OCI-LY3 (cell line): ENCODE data around the gene HTR7.
"Not testable (repeated sequence)": the region's sequence is repeated elsewhere in the genome, so short reads cannot be mapped to it uniquely, and the experiment has no call there.

Experiments used
- H2AFZ ChIP-seq: fragments of 200-600, 300-600 bp; shearing (Covaris generic); 2 replicates; pipeline ENCODE4 v1.6.0; 2014; ENCODE audit warnings: antibody characterized with exemption, low read depth, low read length
- H3K27ac ChIP-seq: fragments of 200-600, 300-600 bp; sonication (generic); 2 replicates; pipeline ENCODE4 v1.5.1; 2014; ENCODE audit warnings: mild to moderate bottlenecking, low read length, moderate library complexity, mixed read lengths
- H3K27me3 ChIP-seq: fragments of 200-600, 300-600 bp; sonication (generic); 2 replicates; pipeline ENCODE4 v1.6.1; 2014; ENCODE audit warnings: low read depth, low read length, mixed read lengths
- H3K36me3 ChIP-seq: fragments of 200-600, 300-600 bp; sonication (generic); replicated peaks from 2 replicates; pipeline ENCODE3; 2014; ENCODE audit warnings: low read depth, low read length, mixed read lengths
- H3K4me1 ChIP-seq: fragments of 300-600, 200-600 bp; sonication (generic); 2 replicates; pipeline ENCODE4 v1.6.1; 2014; ENCODE audit warnings: low read length, mixed read lengths
- H3K4me2 ChIP-seq: fragments of 200-600, 300-600 bp; sonication (generic); 2 replicates; pipeline ENCODE4 v1.6.1; 2014; ENCODE audit warnings: low read length, mixed read lengths
- H3K4me3 ChIP-seq: fragments of 300-600, 200-600 bp; sonication (generic); 2 replicates; pipeline ENCODE4 v1.5.1; 2014; ENCODE audit warnings: antibody characterized with exemption, mild to moderate bottlenecking, low read length, moderate library complexity
- H3K79me2 ChIP-seq: fragments of 300-600, 200-600 bp; shearing (Covaris generic); 2 replicates; pipeline ENCODE4 v1.6.1; 2014; ENCODE audit warnings: mild to moderate bottlenecking, low read length, mixed read lengths
- H3K9ac ChIP-seq: fragments of 300-600, 200-600 bp; shearing (Covaris generic); 2 replicates; pipeline ENCODE4 v1.6.0; 2014; ENCODE audit warnings: mild to moderate bottlenecking, low read length, moderate library complexity
- H3K9me3 ChIP-seq: fragments of 200-600, 300-600 bp; shearing (Covaris generic); 2 replicates; pipeline ENCODE4 v1.6.1; 2014; ENCODE audit warnings: low read length, mixed read lengths; ENCODE audit not compliant: insufficient read depth
- H4K20me1 ChIP-seq: fragments of 200-600, 300-600 bp; sonication (generic); 2 replicates; pipeline ENCODE4 v1.6.1; 2016; ENCODE audit warnings: low read length, mixed read lengths; ENCODE audit not compliant: insufficient read depth
- CTCF ChIP-seq: fragments of 200-600, 300-600 bp; sonication (generic); IDR thresholded peaks from 2 replicates; pipeline ENCODE4 v1.5.1; 2014; ENCODE audit warnings: antibody characterized with exemption, low read length, low read depth
- EZH2phosphoT487 ChIP-seq: fragments of 200-600 bp; shearing (Covaris generic); IDR thresholded peaks from 2 replicates; pipeline ENCODE4 v1.6.1; 2018; ENCODE audit warnings: antibody characterized with exemption, mixed run types, low read depth

Gene HTR7

GRCh38 chr10:90887555-90887954, 29.7 kb upstream of the HTR7 start:
- no peak overlapping the region for H3K9ac ChIP-seq
- no peak for TF ChIP-seq CTCF
- no peak for TF ChIP-seq EZH2phosphoT487
- H3K4me1 ChIP-seq: no peaks in the 10 kb centered on the region
- no peak overlapping the region for H3K4me3 ChIP-seq
- H3K27me3 ChIP-seq: no peaks in the 10 kb centered on the region
- no peak overlapping the region for H2AFZ ChIP-seq
- no peaks in the 10 kb centered on the region for H4K20me1 ChIP-seq
- H3K9me3 ChIP-seq: no peaks in the 10 kb centered on the region
- H3K27ac ChIP-seq: no peak overlapping the region
- H3K79me2 ChIP-seq: no peaks in the 10 kb centered on the region
- peaks cover 41% of the 10 kb centered on the region for H3K36me3 ChIP-seq
- H3K4me2 ChIP-seq: no peak overlapping the region

GRCh38 chr10:90885176-90885575, 27.3 kb upstream of the HTR7 start:
- H3K4me2 ChIP-seq: no peak overlapping the region
- no peaks in the 10 kb centered on the region for H3K9me3 ChIP-seq
- H3K9ac ChIP-seq: no peak overlapping the region
- peaks cover 33% of the 10 kb centered on the region for H3K36me3 ChIP-seq
- H4K20me1 ChIP-seq: no peaks in the 10 kb centered on the region
- H3K79me2 ChIP-seq: no peaks in the 10 kb centered on the region
- no peaks in the 10 kb centered on the region for H3K4me1 ChIP-seq
- H3K27ac ChIP-seq: no peak overlapping the region
- H2AFZ ChIP-seq: no peak overlapping the region
- H3K27me3 ChIP-seq: no peaks in the 10 kb centered on the region
- H3K4me3 ChIP-seq: no peak overlapping the region
- TF ChIP-seq CTCF: no peak
- TF ChIP-seq EZH2phosphoT487: no peak

- TF ChIP-seq CTCF: no peak
- TF ChIP-seq EZH2phosphoT487: no peak
- Histone ChIP-seq H2AFZ (no peak overlapping the region), H3K27me3 (no peaks in the 10 kb centered on the region), H3K9ac (no peak overlapping the region), H3K4me2 (no peak overlapping the region), H3K4me1 (no peaks in the 10 kb centered on the region), H3K27ac (no peak overlapping the region), H3K36me3 (peaks cover 36% of the 10 kb centered on the region), H3K4me3 (no peak overlapping the region), H4K20me1 (no peaks in the 10 kb centered on the region), H3K9me3 (no peaks in the 10 kb centered on the region), H3K79me2 (no peaks in the 10 kb centered on the region)
Observed at GRCh38 chr10:90884431-90884830, 26.6 kb upstream of the HTR7 start.

GRCh38 chr10:90880059-90880719, 22.4 kb upstream of the HTR7 start:
- not testable (repeated sequence) for H3K27me3 ChIP-seq, H3K9ac ChIP-seq, H3K27ac ChIP-seq, H3K4me1 ChIP-seq, H3K9me3 ChIP-seq, H2AFZ ChIP-seq, H3K4me2 ChIP-seq, H4K20me1 ChIP-seq, H3K4me3 ChIP-seq, H3K79me2 ChIP-seq
- TF ChIP-seq CTCF: peak; percentile 59
- peaks cover 30% of the 10 kb centered on the region for H3K36me3 ChIP-seq
